GM19452 (cell line): ENCODE results near the gene TCEANC2.
"Not testable (repeated sequence)": the region's sequence is repeated elsewhere in the genome, so short reads cannot be mapped to it uniquely, and the experiment has no call there.

Experiments used
- ATAC-seq: cut with Tn5 transposase; IDR thresholded peaks from one replicate; pipeline ENCODE4 v1.9.1; 2021; ENCODE audit not compliant: unreplicated experiment

The TCEANC2 gene

DNA sequence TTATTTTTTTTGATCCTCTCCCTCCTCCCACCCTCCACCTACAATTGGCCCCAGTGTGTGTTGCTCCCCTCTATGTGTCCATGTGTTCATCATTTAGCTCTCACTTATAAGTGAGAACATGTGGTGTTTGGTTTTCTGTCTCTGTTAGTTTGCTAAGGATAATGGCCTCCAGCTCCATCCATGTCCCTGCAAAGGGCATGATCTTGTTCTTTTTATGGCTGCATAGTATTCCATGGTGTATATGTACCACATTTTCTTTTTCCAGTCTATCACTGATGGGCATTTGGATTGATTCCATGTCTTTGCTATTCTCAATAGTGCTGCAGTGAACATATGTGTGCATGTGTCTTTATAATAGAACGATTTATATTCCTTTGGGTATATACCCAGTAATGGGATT, 28.6 kb upstream of the TCEANC2 start:
- ATAC-seq = not testable (repeated sequence)

- ATAC-seq = no peak
These were observed 25.6 kb upstream of the TCEANC2 start for GRCh38 chr1:54027848-54028247.

- no peak for ATAC-seq
These were observed 24.8 kb upstream of the TCEANC2 start for GRCh38 chr1:54028306-54029251.

DNA sequence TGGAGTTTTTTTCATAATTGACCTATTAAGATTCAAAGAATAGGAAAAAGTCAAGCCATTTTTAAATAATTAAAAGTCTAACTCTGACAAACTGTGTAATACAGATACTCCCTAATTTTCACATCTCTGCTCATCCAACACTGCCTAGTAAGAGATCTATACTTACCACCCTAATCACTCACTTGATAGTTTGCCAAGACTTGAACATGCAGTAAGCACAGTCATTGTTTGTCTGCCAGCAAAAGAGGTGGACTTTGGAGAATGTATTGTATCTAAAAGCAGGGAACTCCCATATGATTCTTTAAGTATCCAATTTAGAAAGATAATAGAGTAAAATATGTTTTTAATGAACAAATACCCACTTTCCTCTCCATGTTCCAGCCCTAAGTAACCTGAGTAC, 15.9 kb upstream of the TCEANC2 start:
- no peak for ATAC-seq

DNA sequence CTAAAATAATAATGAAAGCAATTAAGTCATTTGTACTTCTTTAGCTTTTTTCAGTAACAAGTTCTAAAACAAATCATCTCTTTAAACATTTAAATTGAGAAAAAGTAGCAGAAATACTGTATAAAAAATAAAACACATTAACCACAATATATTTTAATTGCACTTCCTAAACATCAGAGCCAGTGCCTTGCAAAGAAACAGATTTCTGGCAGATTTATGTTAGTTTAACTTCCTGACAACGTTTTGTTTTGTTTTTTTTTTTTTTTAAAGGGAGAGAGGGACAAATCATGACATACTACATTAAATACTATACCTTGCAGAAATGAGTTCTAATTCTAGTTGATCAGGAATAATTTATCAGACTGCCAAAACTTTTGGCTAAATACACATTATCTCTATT, 11.6 kb upstream of the TCEANC2 start:
- no peak for ATAC-seq

- no peak for ATAC-seq
These were observed 7.9 kb upstream of the TCEANC2 start for GRCh38 chr1:54045496-54045895.

- ATAC-seq = no peak
These were observed 6.6 kb upstream of the TCEANC2 start for GRCh38 chr1:54046671-54047383.

DNA sequence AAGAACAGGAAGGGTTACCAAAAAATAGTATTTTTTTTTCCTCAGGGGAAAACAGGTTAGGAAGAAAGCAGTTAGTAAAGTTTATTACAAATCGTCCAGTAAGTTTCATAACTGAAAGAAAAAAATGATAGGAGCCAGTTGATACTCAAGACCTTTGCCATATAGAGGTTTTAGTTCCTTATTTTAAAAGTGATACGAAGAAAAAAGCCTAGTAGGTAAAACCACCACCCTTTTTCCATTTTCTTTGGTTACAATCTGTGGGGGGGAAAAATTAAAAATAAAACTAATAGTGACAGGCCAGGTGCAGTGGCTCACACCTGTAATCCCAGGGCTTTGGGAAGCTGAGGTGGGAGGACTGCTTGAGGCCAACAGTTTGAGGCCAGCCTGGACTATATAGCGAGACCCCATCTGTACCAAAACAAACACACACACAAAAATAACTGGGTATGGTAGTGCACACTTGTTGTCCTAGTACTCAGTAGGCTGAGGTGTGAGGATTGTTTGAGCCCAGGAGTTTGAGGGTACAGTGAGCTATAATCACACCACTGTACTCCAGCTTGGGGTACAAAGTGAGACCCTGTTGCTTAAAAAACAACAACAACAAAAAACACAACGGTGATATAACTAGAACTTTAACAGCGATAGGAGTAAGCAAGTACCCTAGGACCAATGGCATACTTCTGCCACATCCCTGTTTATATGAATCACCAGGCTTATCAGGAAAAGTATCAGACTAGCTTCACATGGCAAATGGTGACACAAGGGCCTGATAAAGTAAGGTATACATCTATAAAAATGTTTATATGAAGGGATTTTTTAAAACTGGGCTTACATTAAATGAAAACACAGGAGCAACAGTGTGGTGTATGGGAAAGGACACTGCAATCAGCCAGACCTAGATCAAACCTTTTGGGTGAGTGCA, 5.8 kb upstream of the TCEANC2 start:
- ATAC-seq = no peak

GRCh38 chr1:54050435-54050834, 3.0 kb upstream of the TCEANC2 start:
- ATAC-seq = not testable (repeated sequence)

- ATAC-seq = no peak
These were observed 1.4 kb upstream of the TCEANC2 start for GRCh38 chr1:54051933-54052430.

- ATAC-seq = no peak
These were observed 926 bp upstream of the TCEANC2 start for GRCh38 chr1:54052431-54052933.

- no peak for ATAC-seq
These were observed 483 bp downstream of the TCEANC2 start for GRCh38 chr1:54053745-54054437.

DNA sequence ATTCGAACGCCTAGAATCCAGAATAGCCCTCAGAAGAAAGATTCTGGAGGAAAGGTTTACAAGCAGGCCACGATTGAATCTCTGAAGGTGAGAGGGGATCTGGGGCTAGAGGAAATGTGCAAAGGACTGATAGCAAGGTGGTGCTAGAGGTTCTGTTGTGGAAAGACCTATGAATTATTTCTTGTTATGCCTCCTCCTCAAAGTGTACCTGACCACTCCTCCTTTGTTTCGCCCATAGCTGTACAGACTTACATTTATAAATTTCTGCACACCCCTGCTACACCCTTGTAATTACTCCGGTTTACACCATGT, 986 bp downstream of the TCEANC2 start:
- no peak for ATAC-seq

GRCh38 chr1:54064299-54064698, 10.9 kb downstream of the TCEANC2 start:
- no peak for ATAC-seq

- no peak for ATAC-seq
These were observed 16.4 kb downstream of the TCEANC2 start for GRCh38 chr1:54069791-54070170.

- ATAC-seq = no peak
These were observed 16.9 kb downstream of the TCEANC2 start for GRCh38 chr1:54070171-54070837.

GRCh38 chr1:54077359-54077758, 24.0 kb downstream of the TCEANC2 start:
- ATAC-seq = no peak

- ATAC-seq = no peak
These were observed 27.2 kb downstream of the TCEANC2 start for GRCh38 chr1:54080598-54081049.
